ENCODE data around the gene WFIKKN1. TPM values are rescaled to one million over a fixed set of nuclear protein-coding genes. Genes with fewer than 3 reads are reported as not detected.

Gene WFIKKN1
- total RNA-seq, 1 donor from 2014 or later: 0.96 TPM

- no peak for ATAC-seq
- DNase-seq (ENCODE audit: low spot score): no peak
Measured at GRCh38 chr16:649631-650030, 18.8 kb downstream of the WFIKKN1 start.

GRCh38 chr16:651844-652243 lies 21.1 kb downstream of the WFIKKN1 start:
- DNase-seq (ENCODE audit: low spot score) (no peak), ATAC-seq (no peak)

- DNase-seq (ENCODE audit: low spot score): no peak
- ATAC-seq: no peak
Measured at GRCh38 chr16:652454-653305, 21.9 kb downstream of the WFIKKN1 start.

GRCh38 chr16:654034-654433 lies 23.2 kb downstream of the WFIKKN1 start:
- ATAC-seq (no peak), DNase-seq (ENCODE audit: low spot score) (no peak)

- DNase-seq (ENCODE audit: low spot score) (no peak), ATAC-seq (no peak)
Measured at GRCh38 chr16:657487-657886, 26.7 kb downstream of the WFIKKN1 start.

- ATAC-seq: no peak
- no peak for DNase-seq (ENCODE audit: low spot score)
Measured at GRCh38 chr16:658679-659571, 28.1 kb downstream of the WFIKKN1 start.

GRCh38 chr16:659618-660017 lies 28.8 kb downstream of the WFIKKN1 start:
- DNase-seq (ENCODE audit: low spot score) (no peak), ATAC-seq (no peak)

GRCh38 chr16:660132-660458 lies 29.3 kb downstream of the WFIKKN1 start:
- no peak for DNase-seq (ENCODE audit: low spot score)
- no peak for ATAC-seq

- ATAC-seq (peak; percentile 79), DNase-seq (ENCODE audit: low spot score) (peak; percentile 82)
Measured at GRCh38 chr16:660459-661183, 29.8 kb downstream of the WFIKKN1 start.

- DNase-seq (ENCODE audit: low spot score): no peak
Measured at GRCh38 chr16:661184-661821, 30.5 kb downstream of the WFIKKN1 start.

GRCh38 chr16:662095-662494 lies 31.3 kb downstream of the WFIKKN1 start:
- DNase-seq (ENCODE audit: low spot score) (no peak), ATAC-seq (no peak)

More at GRCh38 chr16:661184-661821, 30.5 kb downstream of the WFIKKN1 start:
- peak; percentile 52 for ATAC-seq

GRCh38 chr16:662597-662996 lies 31.8 kb downstream of the WFIKKN1 start:
- no peak for DNase-seq (ENCODE audit: low spot score)
- ATAC-seq: no peak

- DNase-seq (ENCODE audit: low spot score) (no peak), ATAC-seq (no peak)
Measured at GRCh38 chr16:666572-666971, 35.8 kb downstream of the WFIKKN1 start.

GRCh38 chr16:667113-667779 lies 36.5 kb downstream of the WFIKKN1 start:
- DNase-seq (ENCODE audit: low spot score): no peak
- ATAC-seq: no peak

- DNase-seq (ENCODE audit: low spot score) (peak; percentile 93), ATAC-seq (peak; percentile 95)
Measured at GRCh38 chr16:667780-668518, 37.2 kb downstream of the WFIKKN1 start, which contains the start of gene RHOT2. Gene RHOT2, plus strand, starts transcription at chr16:668132. Its CDS starts 68 bp downstream, at chr16:668200.

GRCh38 chr16:668519-669171 lies 37.9 kb downstream of the WFIKKN1 start:
- DNase-seq (ENCODE audit: low spot score) (no peak), ATAC-seq (peak; percentile 3)

- DNase-seq (ENCODE audit: low spot score) (no peak), ATAC-seq (no peak)
Measured at GRCh38 chr16:669666-670065, 38.9 kb downstream of the WFIKKN1 start.

GRCh38 chr16:670485-671352 lies 39.9 kb downstream of the WFIKKN1 start:
- no peak for ATAC-seq

More at GRCh38 chr16:670485-671352, 39.9 kb downstream of the WFIKKN1 start:
- DNase-seq (ENCODE audit: low spot score): no peak

Data from left lobe of liver (tissue), 2 donors.